GM12891 (cell line): ENCODE data around the gene GJB1.

Experiments
- POLR2A ChIP-seq: IDR thresholded peaks from 2 replicates; pipeline ENCODE4 v1.6.1; 2011; ENCODE audit warnings: low read depth, low read length, control low read depth
- SPI1 ChIP-seq: IDR thresholded peaks from 2 replicates; pipeline ENCODE4 v1.6.1; 2011; ENCODE audit warnings: low read depth, low read length, control low read depth

GRCh38 chrX:71244359-71245128 is 21.5 kb downstream of the GJB1 start:
- TF ChIP-seq SPI1 = no peak
- no peak for TF ChIP-seq POLR2A
